Peyer's patch (tissue), 4 donors: ENCODE results near the gene WDR86.

Source experiments
- POLR2A ChIP-seq, 2 donors: fragments of 450-650 bp; IDR thresholded peaks; one replicate each; pipeline ENCODE4 v1.5.1; 2017; ENCODE audit warnings: antibody characterized with exemption in 2 of 2, mild to moderate bottlenecking in 2 of 2, moderate library complexity in 2 of 2
- TF ChIP-seq, protein P1 (sequence below), 6 experiments: fragments of 450-650 bp in 4 of 6; fragments of 200-600 bp in 2 of 6; sonication (generic) in 1 of 6; IDR thresholded peaks; one replicate each; pipeline ENCODE4 v1.5.1; 2017 to 2019; ENCODE audit warnings: antibody characterized with exemption in 6 of 6, mild to moderate bottlenecking in 3 of 6, moderate library complexity in 1 of 6

DNA sequence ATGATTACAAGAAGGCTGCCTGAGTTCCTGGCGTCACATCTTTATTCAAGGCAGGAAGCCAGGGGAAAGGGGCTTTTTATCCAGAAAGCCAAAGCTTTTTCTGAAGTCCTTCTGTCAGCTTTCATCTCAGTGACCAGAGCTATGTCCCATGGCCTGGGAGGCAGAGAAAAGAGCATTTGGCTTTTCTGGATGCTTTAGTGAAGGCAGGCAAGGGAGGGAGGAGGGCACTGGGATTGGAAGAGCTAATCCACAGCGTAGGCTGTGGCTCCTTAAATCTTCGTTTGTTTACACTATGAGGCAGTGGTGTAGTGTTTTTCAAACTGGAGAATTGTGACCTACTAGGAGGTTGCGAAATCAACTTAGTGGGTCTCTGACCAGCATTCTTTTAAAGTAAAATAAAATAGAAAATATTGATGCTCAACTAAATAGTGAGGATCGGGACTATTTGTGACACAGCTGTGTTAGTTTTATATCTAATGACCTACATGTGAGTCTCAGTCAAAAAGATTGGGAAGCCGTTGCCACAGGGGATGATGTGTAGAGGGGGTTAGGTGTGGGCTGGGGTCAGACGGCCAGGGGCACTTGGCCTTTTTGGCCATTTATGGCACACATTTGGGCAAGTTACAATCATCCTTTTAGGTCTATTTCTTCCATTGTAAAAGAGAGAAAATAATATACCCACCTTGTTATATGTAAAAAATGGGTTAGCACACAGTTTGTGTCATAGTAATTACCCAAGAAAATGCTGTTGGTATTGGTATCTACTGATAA is 16.0 kb upstream of the WDR86 start:
- TF ChIP-seq, protein P1, sequence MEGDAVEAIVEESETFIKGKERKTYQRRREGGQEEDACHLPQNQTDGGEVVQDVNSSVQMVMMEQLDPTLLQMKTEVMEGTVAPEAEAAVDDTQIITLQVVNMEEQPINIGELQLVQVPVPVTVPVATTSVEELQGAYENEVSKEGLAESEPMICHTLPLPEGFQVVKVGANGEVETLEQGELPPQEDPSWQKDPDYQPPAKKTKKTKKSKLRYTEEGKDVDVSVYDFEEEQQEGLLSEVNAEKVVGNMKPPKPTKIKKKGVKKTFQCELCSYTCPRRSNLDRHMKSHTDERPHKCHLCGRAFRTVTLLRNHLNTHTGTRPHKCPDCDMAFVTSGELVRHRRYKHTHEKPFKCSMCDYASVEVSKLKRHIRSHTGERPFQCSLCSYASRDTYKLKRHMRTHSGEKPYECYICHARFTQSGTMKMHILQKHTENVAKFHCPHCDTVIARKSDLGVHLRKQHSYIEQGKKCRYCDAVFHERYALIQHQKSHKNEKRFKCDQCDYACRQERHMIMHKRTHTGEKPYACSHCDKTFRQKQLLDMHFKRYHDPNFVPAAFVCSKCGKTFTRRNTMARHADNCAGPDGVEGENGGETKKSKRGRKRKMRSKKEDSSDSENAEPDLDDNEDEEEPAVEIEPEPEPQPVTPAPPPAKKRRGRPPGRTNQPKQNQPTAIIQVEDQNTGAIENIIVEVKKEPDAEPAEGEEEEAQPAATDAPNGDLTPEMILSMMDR (IDR thresholded peaks at IDR 0.05), result no peak
- TF ChIP-seq POLR2A (IDR thresholded peaks at IDR 0.05), result no peak
